Suppressor macrophage treated with lipopolysaccharide for 4 hours (primary cell): ENCODE results near the gene MRPL12.
A peak's percentile ranks its signal among the peaks of the same experiment; 100 is the strongest.
"Not testable (repeated sequence)": the region's sequence is repeated elsewhere in the genome, so short reads cannot be mapped to it uniquely, and the experiment has no call there.

Source experiments
- DNase-seq: peaks from one replicate; pipeline ENCODE4 v3.0.0-alpha.2; 2020

The MRPL12 gene

GRCh38 chr17:81717766-81718089, 14.6 kb downstream of the MRPL12 start:
- no peak for DNase-seq

- no peak for DNase-seq
These were observed 16.5 kb downstream of the MRPL12 start for GRCh38 chr17:81719410-81720266.

DNA sequence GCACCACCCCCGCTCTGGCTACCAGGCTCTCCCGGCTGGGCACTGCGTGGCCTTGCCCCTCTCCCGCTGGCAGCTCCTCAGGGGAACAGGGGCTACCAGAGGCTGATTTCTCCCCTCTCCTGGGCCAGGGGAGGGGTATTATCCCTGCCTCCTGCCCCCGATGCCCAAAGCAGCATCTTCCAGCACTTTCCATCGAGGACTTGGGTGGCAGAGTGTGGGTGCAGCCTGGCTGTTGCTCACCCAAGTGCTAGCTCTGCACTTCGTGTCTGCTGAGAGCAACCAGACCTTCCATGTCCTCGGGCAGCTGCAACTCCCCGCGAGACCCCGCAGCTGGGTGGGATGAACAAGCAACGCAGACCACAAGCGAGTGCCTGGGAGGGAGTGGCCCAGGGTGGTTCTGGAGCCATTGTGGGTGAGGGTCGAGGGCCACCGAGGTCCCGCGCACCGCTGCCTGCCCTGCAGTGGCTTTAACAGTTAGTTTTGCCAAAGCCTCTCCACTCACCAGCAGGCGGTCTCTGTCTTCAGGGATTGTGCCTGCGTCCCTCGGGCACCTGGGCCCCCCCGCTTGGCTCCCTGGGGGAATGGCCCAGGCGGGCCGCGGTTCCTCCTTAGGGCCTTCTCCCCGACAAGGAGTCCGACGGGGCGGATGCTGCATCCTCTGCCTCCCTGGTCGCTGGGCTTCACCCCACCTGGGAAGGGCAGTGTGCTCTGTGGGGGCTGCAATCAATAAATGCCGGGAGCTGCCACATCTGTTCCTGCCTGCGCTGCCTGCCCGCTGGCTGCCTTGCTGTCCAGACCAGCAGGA, 17.3 kb downstream of the MRPL12 start:
- no peak for DNase-seq

DNA sequence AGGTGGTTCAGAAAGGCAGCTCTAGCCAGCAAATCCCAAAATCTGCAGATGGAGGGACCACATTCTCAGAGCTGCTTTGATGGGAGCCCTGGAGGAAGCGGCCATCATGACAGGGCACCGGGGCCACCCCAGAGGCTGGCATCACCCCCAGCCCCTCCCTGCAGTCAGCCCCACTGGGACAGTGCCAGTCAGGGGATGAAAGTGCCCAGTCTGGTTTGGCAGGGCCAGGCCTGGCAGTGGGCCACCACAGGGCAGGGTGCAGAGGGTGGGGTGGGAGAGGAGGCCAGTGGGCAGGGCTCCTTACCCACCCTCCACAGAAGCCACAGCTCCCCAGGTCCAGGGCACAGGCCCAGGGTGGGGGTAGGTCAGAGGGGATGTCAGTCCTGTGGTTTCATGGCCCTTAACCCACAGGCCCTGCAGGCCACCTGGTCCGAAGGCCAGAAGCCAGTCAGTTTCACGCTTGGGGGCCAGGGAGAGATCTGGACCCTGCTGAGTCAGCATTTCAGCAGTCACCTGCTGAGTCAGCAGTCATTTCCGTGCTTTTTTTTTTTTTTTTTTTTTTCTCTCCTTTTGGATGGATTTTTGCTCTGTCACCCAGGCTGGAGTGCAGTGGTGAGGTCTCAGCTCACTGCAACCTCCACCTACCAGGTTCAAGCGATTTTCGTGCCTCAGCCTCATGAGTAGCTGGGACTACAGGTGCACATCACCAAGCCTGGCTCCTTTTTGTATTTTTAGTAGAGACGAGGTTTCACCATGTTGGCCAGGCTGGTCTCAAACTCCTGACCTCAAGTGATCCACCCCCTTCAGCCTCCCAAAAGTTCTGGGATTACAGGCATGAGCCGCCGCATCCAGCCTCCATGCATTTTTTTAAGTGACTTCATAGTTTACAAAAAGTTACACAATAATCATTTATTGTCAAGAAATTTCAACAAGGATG, 19.3 kb downstream of the MRPL12 start:
- DNase-seq = no peak

DNA sequence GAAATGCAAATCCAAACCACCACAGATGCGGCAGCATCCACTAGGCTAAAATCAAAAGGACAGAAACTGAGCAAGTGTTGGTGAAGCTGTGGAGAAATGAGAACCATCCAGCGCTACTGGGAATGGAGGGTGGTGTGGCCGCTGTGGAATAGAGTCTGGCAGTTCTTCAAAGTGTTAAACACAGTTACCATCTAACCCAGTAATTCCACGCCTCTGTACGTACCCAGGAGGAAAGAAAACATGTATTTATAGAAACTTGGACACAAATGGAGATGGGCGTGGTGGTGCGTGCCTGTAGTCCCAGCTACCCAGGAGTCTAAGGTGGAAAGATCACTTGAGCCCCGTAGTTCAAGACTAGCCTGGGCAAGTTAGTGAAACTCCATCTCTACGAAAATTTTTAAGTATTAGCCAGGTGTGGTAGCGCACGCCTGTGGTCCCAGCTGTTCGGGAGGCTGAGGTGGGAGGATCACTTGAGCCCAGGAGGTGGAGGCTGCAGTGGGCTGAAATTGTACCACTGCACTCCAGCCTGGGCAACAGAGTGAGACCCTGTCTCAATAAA, 20.6 kb downstream of the MRPL12 start:
- no peak for DNase-seq

- DNase-seq = no peak
These were observed 22.3 kb downstream of the MRPL12 start for GRCh38 chr17:81725439-81725838.

- DNase-seq = no peak
These were observed 22.8 kb downstream of the MRPL12 start for GRCh38 chr17:81726004-81726403.

DNA sequence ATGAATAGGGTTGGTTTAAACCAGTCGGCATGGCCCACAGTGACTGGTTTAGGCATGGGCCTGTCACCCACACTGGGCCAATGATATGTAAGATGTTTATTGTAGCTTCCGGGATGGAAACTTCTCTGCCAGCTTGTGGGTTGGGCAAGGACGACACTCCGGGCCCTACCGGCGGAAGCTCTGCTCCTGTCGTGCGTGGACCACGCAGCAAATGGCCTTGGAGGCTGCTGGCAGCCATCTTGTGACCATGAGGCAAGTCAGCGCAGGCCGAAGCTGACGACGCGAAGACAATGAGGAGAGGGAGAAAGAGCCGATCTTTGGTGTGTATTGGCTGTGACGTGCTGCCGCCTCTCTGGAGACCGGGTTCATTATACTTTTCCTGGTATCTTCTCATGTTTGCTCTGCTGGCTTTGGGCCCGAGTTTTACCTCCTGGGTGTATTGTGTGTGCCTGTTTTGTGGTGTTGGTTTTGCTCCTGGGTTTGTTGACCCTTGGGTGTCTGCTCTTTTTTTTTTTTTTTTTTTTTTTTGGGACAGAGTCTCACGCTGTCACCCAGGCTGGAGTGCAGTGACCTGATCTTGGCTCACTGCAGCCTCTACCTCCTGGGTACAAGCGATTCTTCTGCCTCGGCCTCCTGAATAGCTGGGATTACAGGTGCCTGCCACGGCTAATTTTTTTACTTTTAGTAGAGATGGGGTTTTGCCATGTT, 24.3 kb downstream of the MRPL12 start:
- no peak for DNase-seq

DNA sequence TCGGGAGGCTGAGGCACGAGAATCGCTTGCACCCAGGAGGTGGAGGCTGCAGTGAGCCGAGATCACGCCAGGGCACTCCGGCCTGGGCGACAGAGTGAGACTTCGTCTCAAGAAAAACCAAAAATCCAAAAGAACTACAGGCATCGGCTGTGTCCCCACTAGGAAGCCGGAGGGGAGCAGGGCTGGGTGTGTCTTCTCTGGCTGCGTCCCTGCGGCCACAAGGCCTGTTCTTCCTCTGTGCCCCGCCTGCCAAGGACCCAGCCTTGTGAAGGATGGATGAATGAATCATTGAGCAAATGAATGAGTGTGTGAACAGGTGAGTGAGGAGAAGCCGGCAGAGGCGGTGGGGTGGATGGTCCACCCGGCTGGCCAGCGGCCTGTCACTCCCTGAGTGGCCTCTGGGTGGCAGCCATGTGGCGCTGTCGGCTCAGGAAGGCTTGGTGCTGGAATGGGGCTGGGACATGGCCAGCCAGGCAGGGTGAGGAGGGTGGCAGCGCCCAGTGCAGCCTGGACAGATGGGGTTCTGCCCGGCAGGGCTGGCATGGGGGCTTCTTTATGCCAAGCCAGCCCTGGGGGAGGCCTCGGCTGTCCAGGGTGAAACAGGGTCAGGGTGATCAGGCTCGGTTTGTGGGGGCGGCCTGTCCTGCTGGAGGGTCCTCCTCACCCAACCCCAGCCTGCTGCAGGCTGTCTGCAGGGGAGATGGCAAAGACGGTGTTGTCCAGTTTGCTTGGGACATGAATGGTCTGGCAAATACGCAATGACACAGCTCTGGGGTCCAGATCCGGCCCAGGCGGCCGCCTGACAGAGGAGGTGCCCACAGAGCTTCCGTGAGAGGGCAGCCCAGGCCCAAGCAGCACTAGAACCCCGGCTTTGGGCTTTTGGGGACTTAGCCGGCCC, 30.6 kb downstream of the MRPL12 start:
- peak; percentile 89 for DNase-seq

GRCh38 chr17:81734405-81735263, 31.5 kb downstream of the MRPL12 start:
- DNase-seq = no peak

- DNase-seq = peak; percentile 98
These were observed 32.3 kb downstream of the MRPL12 start for GRCh38 chr17:81735264-81736102.

DNA sequence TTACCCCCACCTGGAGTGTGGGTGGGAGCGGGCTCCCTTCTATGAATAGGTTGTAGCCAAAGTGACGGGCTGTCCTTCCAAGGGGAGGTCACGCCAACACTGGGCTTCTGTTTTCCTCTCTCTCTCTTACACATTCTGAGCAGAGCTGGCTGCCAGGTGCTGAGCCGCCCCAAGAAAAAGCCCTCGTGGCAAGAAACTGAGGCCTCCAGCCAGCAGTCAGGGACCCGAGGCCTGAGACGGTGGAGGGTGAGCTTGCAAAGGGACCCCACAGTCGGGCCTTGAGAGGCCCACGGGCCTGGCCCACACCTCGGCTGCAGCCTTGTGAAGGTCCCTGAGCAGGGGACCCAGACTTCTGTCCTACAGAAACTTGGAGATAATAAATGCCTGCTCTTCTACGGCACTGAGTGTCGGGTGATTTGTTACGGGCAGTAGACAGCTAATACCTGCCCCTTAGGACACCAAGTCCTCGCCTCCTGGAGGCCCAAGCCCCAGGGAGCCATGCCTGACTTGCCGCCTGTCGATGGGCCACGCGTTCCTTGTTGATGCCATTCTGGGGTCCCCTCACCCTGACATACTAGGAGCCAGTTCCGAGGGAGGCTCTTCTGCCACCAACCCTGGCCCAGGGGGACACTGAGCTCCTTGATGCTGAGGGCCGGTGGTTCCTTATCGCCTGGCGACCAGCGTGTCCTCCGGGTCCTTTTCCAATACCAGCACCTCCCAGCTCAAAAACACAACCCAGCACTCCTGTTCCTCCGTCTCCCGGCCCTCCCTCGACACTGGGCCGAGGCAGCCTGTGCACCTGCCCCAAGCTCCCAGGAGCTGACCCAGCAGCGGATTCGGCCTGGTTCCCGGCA, 35.0 kb downstream of the MRPL12 start:
- DNase-seq = no peak

DNA sequence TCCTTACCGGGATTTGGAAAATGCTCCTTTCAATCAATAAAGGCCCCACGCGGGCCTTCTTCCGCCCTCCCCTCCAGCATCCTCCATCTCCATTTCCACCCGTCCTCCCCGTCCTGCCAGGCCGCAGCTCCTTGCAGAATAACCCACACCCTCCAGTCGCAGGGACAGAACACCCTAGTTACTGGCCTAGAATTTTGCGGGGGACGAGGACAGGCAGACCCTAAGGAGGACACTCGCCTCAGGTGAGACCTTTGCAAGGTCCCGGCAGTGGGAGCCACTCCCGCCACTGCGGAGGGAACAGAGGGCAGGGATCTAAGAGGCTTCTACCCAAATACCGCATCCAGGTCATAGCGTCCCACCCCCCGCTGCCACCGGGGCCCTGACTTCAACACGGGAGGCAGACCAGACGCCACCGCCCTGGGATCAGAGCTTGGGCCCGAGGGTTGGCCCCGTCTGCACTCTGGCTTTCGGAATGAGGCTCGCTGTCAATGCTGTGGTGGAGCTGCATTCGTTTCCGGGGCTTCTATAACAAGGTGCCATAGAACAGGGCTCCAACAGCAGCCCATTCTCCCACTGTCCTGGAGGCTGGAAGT, 35.7 kb downstream of the MRPL12 start:
- no peak for DNase-seq

- not testable (repeated sequence) for DNase-seq
These were observed 36.4 kb downstream of the MRPL12 start for GRCh38 chr17:81739593-81739992.

- no peak for DNase-seq
These were observed 37.3 kb downstream of the MRPL12 start for GRCh38 chr17:81740395-81740961.

DNA sequence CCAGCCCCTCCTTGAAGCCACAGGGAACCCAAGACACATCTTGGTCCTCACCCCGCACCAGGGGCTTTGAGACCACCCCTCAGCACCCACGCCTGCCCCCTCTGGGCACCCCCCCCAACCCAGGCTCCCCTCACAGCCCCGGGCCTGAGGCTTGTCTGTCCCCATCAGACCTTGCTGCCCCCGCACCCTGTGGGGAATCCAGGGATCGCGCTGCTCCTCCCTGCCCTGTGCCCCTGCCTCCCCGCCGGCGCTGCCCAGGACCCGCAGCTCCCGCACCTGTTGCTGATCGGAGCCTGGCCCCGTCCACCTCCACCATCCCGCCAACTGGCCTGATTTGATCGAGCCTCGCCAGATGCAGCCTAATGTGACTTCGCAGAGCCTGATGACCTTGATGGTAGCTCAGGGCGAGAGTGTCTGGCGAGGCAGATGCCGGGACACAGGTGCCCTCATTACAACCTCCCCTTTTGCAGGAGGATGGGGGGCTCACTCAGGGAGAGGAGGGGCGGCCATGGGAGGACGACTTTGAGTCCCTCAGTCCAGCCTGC, 38.0 kb downstream of the MRPL12 start:
- no peak for DNase-seq
